Measurements from ENCODE around the gene MBNL2.

DNA sequence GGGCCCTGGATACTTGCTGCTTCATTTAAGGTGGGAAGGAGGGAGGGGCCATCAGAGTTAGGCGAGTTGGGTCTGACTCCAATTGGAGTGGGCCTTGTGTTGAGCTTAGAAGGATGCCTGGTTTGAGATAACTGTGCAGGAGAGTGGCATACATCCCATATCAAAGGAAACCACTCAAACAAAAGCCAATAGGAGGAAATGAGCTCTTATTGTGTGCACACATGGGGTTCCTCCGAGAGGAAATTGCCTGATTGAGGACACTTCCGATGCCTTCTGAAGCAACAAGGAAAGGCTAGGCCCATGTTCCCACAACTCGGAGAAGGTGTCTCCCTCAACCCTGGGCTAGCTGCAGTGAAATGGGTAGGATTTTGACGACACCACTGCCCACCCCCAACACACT, 19.6 kb downstream of the MBNL2 start:
- TF ChIP-seq, protein P1, sequence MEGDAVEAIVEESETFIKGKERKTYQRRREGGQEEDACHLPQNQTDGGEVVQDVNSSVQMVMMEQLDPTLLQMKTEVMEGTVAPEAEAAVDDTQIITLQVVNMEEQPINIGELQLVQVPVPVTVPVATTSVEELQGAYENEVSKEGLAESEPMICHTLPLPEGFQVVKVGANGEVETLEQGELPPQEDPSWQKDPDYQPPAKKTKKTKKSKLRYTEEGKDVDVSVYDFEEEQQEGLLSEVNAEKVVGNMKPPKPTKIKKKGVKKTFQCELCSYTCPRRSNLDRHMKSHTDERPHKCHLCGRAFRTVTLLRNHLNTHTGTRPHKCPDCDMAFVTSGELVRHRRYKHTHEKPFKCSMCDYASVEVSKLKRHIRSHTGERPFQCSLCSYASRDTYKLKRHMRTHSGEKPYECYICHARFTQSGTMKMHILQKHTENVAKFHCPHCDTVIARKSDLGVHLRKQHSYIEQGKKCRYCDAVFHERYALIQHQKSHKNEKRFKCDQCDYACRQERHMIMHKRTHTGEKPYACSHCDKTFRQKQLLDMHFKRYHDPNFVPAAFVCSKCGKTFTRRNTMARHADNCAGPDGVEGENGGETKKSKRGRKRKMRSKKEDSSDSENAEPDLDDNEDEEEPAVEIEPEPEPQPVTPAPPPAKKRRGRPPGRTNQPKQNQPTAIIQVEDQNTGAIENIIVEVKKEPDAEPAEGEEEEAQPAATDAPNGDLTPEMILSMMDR (IDR thresholded peaks at IDR 0.05): no peak
- TF ChIP-seq POLR2A (IDR thresholded peaks at IDR 0.05): no peak
